ENCODE measurements around the gene SPEM1.

SPEM1 gene

GRCh38 chr17:7391307-7391706, 28.8 kb upstream of the SPEM1 start:
- no peak for DNase-seq (ENCODE audit: extremely low read depth, low read depth)
- TF ChIP-seq CTCF (IDR thresholded peaks at IDR 0.05; ENCODE audit: low read depth, low read length) = no peak

DNA sequence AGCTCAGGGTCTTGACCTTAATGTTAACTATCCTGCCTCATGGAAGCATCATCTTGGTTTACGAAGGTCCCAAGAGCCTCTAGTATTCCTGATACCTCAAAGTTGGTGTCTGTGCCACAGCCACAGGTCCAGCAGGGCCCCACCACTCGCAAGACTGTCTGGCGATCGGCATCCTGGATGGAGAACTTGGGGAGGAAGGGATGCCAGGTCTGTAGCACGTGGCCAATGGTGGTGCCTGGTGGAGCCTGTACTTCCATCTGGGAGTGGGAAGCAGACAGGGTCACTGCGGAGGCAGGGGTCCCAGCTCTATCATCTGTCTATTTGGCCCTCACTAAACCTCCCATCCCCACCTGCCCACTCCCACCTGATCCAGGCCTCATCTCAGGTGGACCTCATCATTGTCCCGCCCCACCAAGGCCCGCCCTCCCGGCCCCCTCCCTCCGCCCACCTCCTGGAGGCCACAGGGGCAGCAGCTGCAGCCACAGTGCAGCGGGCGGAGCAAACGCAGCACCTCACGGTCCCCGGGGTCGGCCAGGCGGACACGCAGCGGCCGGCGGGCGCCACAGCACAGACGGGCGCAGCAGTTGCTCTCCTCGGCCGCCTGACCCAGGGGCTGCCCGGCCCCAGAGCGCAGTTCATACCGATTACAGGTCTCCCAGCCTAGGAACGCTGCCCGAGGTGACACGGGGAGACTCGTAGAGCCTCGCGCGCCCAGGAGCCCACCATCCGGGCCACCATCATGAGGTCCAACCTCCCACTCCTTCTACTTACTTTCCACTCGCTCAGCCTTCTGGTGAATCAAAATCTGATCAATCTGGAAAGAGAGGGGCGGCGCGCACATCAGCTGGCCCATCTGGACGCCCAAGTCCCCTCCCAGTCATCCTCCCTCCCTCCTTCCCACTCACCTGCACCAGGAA, 27.2 kb upstream of the SPEM1 start:
- DNase-seq (ENCODE audit: extremely low read depth, low read depth) = no peak
- no peak for TF ChIP-seq CTCF (IDR thresholded peaks at IDR 0.05; ENCODE audit: low read depth, low read length)

DNA sequence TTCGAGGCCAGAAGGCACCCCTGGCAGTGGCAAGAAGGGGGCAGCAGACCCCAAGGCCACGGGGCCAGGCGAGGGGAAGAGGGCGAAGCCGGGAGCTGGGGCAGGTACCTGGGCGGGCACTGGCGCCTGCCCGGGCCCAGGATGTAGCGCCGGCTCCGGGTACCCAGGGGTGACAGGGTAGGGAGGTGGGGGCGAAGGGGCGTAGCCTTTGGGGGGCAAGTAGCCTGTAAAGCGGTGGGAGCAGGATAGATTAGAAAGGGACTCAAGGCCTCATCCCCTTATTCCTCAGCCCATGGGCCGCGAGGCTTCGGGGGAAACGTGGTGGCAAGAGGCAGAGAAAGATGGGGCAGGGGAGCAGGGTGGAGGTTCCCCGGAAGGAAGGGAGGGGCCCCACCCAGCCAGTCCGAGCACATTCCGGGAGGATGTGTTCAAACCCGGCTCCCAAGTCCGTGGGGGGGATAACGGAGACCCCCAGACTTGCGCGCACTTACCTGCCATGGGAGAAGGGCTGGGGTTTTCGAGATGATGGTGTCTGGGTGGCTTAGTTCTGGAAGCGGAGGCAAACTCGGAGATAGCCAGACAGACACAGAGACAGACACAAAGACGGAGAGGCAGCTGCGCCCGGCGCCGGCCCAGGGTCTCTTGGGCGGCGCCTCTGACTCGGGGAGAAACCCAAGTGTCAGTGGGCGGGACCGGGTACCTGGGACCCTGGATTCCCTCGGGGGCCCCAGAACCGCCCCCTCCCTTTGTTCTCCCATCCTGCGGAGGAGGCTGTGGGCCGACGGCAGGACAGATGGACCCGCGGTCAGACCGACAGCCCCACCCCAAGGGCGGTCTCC, 26.3 kb upstream of the SPEM1 start:
- DNase-seq (ENCODE audit: extremely low read depth, low read depth) = no peak
- TF ChIP-seq CTCF (IDR thresholded peaks at IDR 0.05; ENCODE audit: low read depth, low read length) = 0 out of 2 replicates have a peak, but pooled peaks have one; percentile 9

DNA sequence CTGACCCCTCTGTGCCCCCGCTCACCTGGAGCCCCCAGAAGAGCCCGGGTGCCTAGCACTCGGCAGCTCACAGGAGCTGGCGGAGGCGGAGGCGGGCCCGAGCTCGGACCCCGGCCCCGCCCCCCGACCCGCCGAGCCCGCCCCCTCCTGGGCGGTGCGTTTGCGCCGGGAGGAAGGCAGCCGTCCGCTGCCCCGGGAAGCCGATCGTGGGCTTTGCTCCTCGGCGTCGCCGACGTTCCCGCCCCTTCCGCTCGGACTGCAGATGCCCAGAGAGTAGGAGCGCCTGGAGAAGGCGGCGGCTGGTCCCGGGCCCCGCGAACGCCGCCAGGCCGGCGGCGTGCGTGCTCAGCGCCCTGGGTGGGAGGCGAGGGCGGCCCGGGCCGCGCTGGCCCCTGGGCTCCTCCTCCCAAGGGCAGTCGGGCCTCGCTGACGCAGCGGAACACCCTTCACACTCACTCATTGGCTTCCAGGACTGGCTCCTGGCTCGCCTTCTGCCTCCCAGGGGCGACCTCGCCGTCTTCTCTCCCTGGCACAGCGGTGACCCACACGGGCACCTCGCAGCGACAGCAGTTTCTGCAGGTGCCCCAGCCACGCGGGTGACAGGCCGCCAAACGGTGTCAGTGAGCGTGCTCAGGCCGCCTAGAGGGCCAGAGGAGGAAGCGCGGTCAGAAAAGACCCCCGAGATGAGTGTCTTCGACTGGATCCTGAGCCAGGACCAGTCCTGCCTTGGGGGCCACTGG, 25.5 kb upstream of the SPEM1 start, which contains the start of gene PLSCR3:
Gene PLSCR3 (minus strand): TSS at position 74 of the 740 bp plus-strand sequence. CDS start 415 bp downstream, outside the sequence.
- TF ChIP-seq CTCF (IDR thresholded peaks at IDR 0.05; ENCODE audit: low read depth, low read length) = peak; percentile 38
- DNase-seq (ENCODE audit: extremely low read depth, low read depth) = peak; percentile 62

- no peak for DNase-seq (ENCODE audit: extremely low read depth, low read depth)
- TF ChIP-seq CTCF (IDR thresholded peaks at IDR 0.05; ENCODE audit: low read depth, low read length) = no peak
Measured at GRCh38 chr17:7396147-7396546, 24.0 kb upstream of the SPEM1 start.

DNA sequence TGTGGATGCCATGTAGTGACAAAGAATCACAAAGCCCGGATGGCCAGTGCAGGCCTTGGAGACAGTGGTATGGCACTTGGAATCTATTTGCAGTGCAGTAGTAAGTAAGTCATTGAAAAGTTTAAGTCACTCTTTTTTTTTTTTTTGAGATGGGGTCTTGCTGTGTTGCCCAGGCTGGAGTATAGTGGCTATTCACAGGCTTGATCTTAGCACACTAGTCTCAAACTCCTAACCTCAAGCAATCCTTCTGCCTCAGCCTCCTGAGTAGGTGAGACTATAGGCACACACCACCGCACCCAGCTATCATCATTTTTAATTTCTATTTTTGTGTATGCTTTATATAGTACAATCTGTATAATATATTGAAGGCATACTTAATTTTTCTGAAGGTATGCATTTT, 21.5 kb upstream of the SPEM1 start:
- TF ChIP-seq CTCF (IDR thresholded peaks at IDR 0.05; ENCODE audit: low read depth, low read length) = no peak
- no peak for DNase-seq (ENCODE audit: extremely low read depth, low read depth)
